Neural crest cell (in vitro differentiated cells): ENCODE results near the gene AEN. TPM values are rescaled to one million over a fixed set of nuclear protein-coding genes. Genes with fewer than 3 reads are reported as not detected.
"Not testable (repeated sequence)": the region's sequence is repeated elsewhere in the genome, so short reads cannot be mapped to it uniquely, and the experiment has no call there.

ENCODE experiments used
- DNase-seq: peaks from one replicate; pipeline ENCODE4 v3.0.0; 2021; ENCODE audit warnings: low read depth, mixed read lengths, low spot score
- H3K27ac Mint-ChIP-seq: one replicate; pipeline ENCODE4 v1.8.0; 2021; ENCODE audit warnings: mild to moderate bottlenecking, mixed read lengths; ENCODE audit not compliant: unreplicated experiment
- H3K27me3 Mint-ChIP-seq: 2 replicates; pipeline ENCODE4 v1.8.0; 2021; ENCODE audit warnings: low read depth, mild to moderate bottlenecking, mixed read lengths
- H3K36me3 Mint-ChIP-seq: 2 replicates; pipeline ENCODE4 v1.8.0; 2021; ENCODE audit warnings: low read depth, mild to moderate bottlenecking, mixed read lengths
- H3K4me1 Mint-ChIP-seq: 2 replicates; pipeline ENCODE4 v1.8.0; 2021; ENCODE audit warnings: mixed read lengths
- H3K4me3 Mint-ChIP-seq: one replicate; pipeline ENCODE4 v1.8.0; 2021; ENCODE audit warnings: mild to moderate bottlenecking, mixed read lengths
- H3K9me3 Mint-ChIP-seq: 2 replicates; pipeline ENCODE4 v1.8.0; 2021; ENCODE audit warnings: mixed read lengths
- CTCF ChIP-seq: fragments of 200-600 bp; sonication (generic); conservative IDR thresholded peaks from 2 replicates; pipeline ENCODE4 v1.5.0; 2021; ENCODE audit warnings: antibody characterized with exemption, mild to moderate bottlenecking
- total RNA-seq: library from RNA; stranded (reverse); gene quantifications from 2 replicates; pipeline ENCODE4 v1.2.1, GENCODE V29; 2021

Gene AEN
- total RNA-seq, 1 donor from 2014 or later = 47.9 TPM

GRCh38 chr15:88641959-88642452 lies 20.9 kb downstream of the AEN start:
- no peak overlapping the region for H3K4me3 Mint-ChIP-seq
- no peaks in the 10 kb centered on the region for H3K27me3 Mint-ChIP-seq
- H3K27ac Mint-ChIP-seq = no peak overlapping the region
- H3K36me3 Mint-ChIP-seq = no peaks in the 10 kb centered on the region
- DNase-seq = no peak
- H3K4me1 Mint-ChIP-seq = peaks cover 28% of the 10 kb centered on the region
- TF ChIP-seq CTCF = no peak
- H3K9me3 Mint-ChIP-seq = no peaks in the 10 kb centered on the region

GRCh38 chr15:88642514-88642913 lies 21.4 kb downstream of the AEN start:
- H3K27me3 Mint-ChIP-seq, H3K9me3 Mint-ChIP-seq, H3K4me3 Mint-ChIP-seq, H3K27ac Mint-ChIP-seq, DNase-seq, H3K36me3 Mint-ChIP-seq: not testable (repeated sequence)
- H3K4me1 Mint-ChIP-seq = peaks cover 28% of the 10 kb centered on the region

- H3K27me3 Mint-ChIP-seq = no peaks in the 10 kb centered on the region
- H3K27ac Mint-ChIP-seq = no peak overlapping the region
- peaks cover 19% of the 10 kb centered on the region for H3K4me1 Mint-ChIP-seq
- no peaks in the 10 kb centered on the region for H3K36me3 Mint-ChIP-seq
- no peak for TF ChIP-seq CTCF
- DNase-seq = no peak
- H3K4me3 Mint-ChIP-seq = no peak overlapping the region
- H3K9me3 Mint-ChIP-seq = no peaks in the 10 kb centered on the region
Measured at GRCh38 chr15:88644741-88645140, 23.6 kb downstream of the AEN start.

GRCh38 chr15:88645171-88646087 lies 24.3 kb downstream of the AEN start:
- Mint-ChIP-seq H3K27me3 (no peaks in the 10 kb centered on the region), H3K4me1 (peaks cover 17% of the 10 kb centered on the region), H3K9me3 (no peaks in the 10 kb centered on the region), H3K4me3 (no peak overlapping the region), H3K36me3 (no peaks in the 10 kb centered on the region), H3K27ac (peak overlapping the region; percentile 86)
- no peak for TF ChIP-seq CTCF
- DNase-seq = no peak

GRCh38 chr15:88646088-88646405 lies 24.9 kb downstream of the AEN start:
- H3K27ac Mint-ChIP-seq = no peak overlapping the region
- peaks cover 20% of the 10 kb centered on the region for H3K4me1 Mint-ChIP-seq
- no peaks in the 10 kb centered on the region for H3K27me3 Mint-ChIP-seq
- no peak for DNase-seq
- no peak overlapping the region for H3K4me3 Mint-ChIP-seq
- no peak for TF ChIP-seq CTCF
- H3K36me3 Mint-ChIP-seq = no peaks in the 10 kb centered on the region
- no peaks in the 10 kb centered on the region for H3K9me3 Mint-ChIP-seq

GRCh38 chr15:88646951-88647350 lies 25.8 kb downstream of the AEN start:
- no peaks in the 10 kb centered on the region for H3K36me3 Mint-ChIP-seq
- H3K9me3 Mint-ChIP-seq = no peaks in the 10 kb centered on the region
- H3K27ac Mint-ChIP-seq = no peak overlapping the region
- peaks cover 23% of the 10 kb centered on the region for H3K4me1 Mint-ChIP-seq
- H3K27me3 Mint-ChIP-seq = no peaks in the 10 kb centered on the region
- TF ChIP-seq CTCF = no peak
- no peak for DNase-seq
- no peak overlapping the region for H3K4me3 Mint-ChIP-seq
